Measurements from ENCODE around the gene SCYGR8.

SCYGR8 gene

GRCh38 chr2:227774895-227775842 is 29.5 kb downstream of the SCYGR8 start:
- no peaks in the 10 kb centered on the region for H3K4me1 ChIP-seq
- H3K4me2 ChIP-seq (ENCODE audit: low read length): no peak overlapping the region
- no peaks in the 10 kb centered on the region for H3K27me3 ChIP-seq (ENCODE audit: control insufficient read depth, insufficient read depth, low read length)
- TF ChIP-seq CTCF (IDR thresholded peaks at IDR 0.05): no peak
- H3K4me3 ChIP-seq (ENCODE audit: low read depth, low read length): no peak overlapping the region
- H3K79me2 ChIP-seq: no peaks in the 10 kb centered on the region
- H3K9me3 ChIP-seq (ENCODE audit: control insufficient read depth, low read length): no peaks in the 10 kb centered on the region
- no peak overlapping the region for H2AFZ ChIP-seq
- no peak overlapping the region for H3K27ac ChIP-seq
- H3K36me3 ChIP-seq (ENCODE audit: control insufficient read depth, insufficient read depth, low read length): no peaks in the 10 kb centered on the region
- H3K9ac ChIP-seq: no peak overlapping the region

GRCh38 chr2:227780981-227781615 is 35.4 kb downstream of the SCYGR8 start:
- H3K4me2 ChIP-seq (ENCODE audit: low read length): no peak overlapping the region
- no peak overlapping the region for H3K27ac ChIP-seq
- no peaks in the 10 kb centered on the region for H3K36me3 ChIP-seq (ENCODE audit: control insufficient read depth, insufficient read depth, low read length)
- H3K79me2 ChIP-seq: no peaks in the 10 kb centered on the region
- no peak for TF ChIP-seq CTCF (IDR thresholded peaks at IDR 0.05)
- H2AFZ ChIP-seq: no peak overlapping the region
- H3K9me3 ChIP-seq (ENCODE audit: control insufficient read depth, low read length): no peaks in the 10 kb centered on the region
- no peaks in the 10 kb centered on the region for H3K27me3 ChIP-seq (ENCODE audit: control insufficient read depth, insufficient read depth, low read length)
- H3K4me1 ChIP-seq: no peaks in the 10 kb centered on the region
- no peak overlapping the region for H3K9ac ChIP-seq
- no peak overlapping the region for H3K4me3 ChIP-seq (ENCODE audit: low read depth, low read length)

GRCh38 chr2:227781841-227782240 is 36.1 kb downstream of the SCYGR8 start:
- TF ChIP-seq CTCF (IDR thresholded peaks at IDR 0.05): no peak
- Histone ChIP-seq H2AFZ (no peak overlapping the region), H3K4me1 (no peaks in the 10 kb centered on the region), H3K36me3 (ENCODE audit: control insufficient read depth, insufficient read depth, low read length) (no peaks in the 10 kb centered on the region), H3K4me2 (ENCODE audit: low read length) (no peak overlapping the region), H3K79me2 (no peaks in the 10 kb centered on the region), H3K27ac (no peak overlapping the region), H3K27me3 (ENCODE audit: control insufficient read depth, insufficient read depth, low read length) (no peaks in the 10 kb centered on the region), H3K9me3 (ENCODE audit: control insufficient read depth, low read length) (no peaks in the 10 kb centered on the region), H3K4me3 (ENCODE audit: low read depth, low read length) (no peak overlapping the region), H3K9ac (no peak overlapping the region)

GRCh38 chr2:227782804-227783203 is 37.1 kb downstream of the SCYGR8 start:
- H3K36me3 ChIP-seq (ENCODE audit: control insufficient read depth, insufficient read depth, low read length): no peaks in the 10 kb centered on the region
- H2AFZ ChIP-seq: no peak overlapping the region
- no peak overlapping the region for H3K27ac ChIP-seq
- no peak overlapping the region for H3K4me3 ChIP-seq (ENCODE audit: low read depth, low read length)
- no peak overlapping the region for H3K4me2 ChIP-seq (ENCODE audit: low read length)
- no peak overlapping the region for H3K9ac ChIP-seq
- no peaks in the 10 kb centered on the region for H3K27me3 ChIP-seq (ENCODE audit: control insufficient read depth, insufficient read depth, low read length)
- no peaks in the 10 kb centered on the region for H3K9me3 ChIP-seq (ENCODE audit: control insufficient read depth, low read length)
- no peaks in the 10 kb centered on the region for H3K79me2 ChIP-seq
- H3K4me1 ChIP-seq: no peaks in the 10 kb centered on the region
- no peak for TF ChIP-seq CTCF (IDR thresholded peaks at IDR 0.05)

Measured in parathyroid adenoma (tissue), 2 donors.